ENCODE results near the gene PLG.
"Not testable (repeated sequence)": the region's sequence is repeated elsewhere in the genome, so short reads cannot be mapped to it uniquely, and the experiment has no call there.

The PLG gene

GRCh38 chr6:160690458-160690857 lies 11.6 kb upstream of the PLG start:
- H3K4me3 ChIP-seq (ENCODE audit: control insufficient read depth, low read depth, low read length), result no peak overlapping the region
- DNase-seq (ENCODE audit: low read depth), result no peak
- TF ChIP-seq, protein P1, sequence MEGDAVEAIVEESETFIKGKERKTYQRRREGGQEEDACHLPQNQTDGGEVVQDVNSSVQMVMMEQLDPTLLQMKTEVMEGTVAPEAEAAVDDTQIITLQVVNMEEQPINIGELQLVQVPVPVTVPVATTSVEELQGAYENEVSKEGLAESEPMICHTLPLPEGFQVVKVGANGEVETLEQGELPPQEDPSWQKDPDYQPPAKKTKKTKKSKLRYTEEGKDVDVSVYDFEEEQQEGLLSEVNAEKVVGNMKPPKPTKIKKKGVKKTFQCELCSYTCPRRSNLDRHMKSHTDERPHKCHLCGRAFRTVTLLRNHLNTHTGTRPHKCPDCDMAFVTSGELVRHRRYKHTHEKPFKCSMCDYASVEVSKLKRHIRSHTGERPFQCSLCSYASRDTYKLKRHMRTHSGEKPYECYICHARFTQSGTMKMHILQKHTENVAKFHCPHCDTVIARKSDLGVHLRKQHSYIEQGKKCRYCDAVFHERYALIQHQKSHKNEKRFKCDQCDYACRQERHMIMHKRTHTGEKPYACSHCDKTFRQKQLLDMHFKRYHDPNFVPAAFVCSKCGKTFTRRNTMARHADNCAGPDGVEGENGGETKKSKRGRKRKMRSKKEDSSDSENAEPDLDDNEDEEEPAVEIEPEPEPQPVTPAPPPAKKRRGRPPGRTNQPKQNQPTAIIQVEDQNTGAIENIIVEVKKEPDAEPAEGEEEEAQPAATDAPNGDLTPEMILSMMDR (conservative IDR thresholded peaks at IDR 0.05; ENCODE audit: control insufficient read depth, insufficient read depth, low read depth, low read length), result no peak

DNA sequence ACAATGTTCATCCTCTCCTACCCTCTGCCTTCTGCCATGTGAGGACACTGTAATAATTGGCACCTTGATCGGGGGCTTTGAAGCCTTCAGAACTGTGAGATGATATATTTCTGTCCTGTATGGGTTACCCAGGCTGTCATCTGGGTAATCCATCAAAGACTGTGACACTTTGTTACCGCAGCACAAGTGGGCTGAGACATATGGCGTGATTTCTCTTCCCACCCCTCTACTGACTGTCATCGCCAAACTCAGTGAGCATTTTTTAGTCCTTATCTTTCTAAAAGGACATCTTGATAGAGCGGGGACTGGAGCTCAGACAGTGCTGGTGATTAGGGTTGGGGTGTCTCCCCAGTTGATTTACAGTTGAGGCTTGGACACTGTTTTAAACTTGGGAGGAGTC lies 10.4 kb upstream of the PLG start:
- TF ChIP-seq, protein P1 (conservative IDR thresholded peaks at IDR 0.05; ENCODE audit: control insufficient read depth, insufficient read depth, low read depth, low read length), result no peak
- DNase-seq (ENCODE audit: low read depth), result no peak
- no peak overlapping the region for H3K4me3 ChIP-seq (ENCODE audit: control insufficient read depth, low read depth, low read length)

DNA sequence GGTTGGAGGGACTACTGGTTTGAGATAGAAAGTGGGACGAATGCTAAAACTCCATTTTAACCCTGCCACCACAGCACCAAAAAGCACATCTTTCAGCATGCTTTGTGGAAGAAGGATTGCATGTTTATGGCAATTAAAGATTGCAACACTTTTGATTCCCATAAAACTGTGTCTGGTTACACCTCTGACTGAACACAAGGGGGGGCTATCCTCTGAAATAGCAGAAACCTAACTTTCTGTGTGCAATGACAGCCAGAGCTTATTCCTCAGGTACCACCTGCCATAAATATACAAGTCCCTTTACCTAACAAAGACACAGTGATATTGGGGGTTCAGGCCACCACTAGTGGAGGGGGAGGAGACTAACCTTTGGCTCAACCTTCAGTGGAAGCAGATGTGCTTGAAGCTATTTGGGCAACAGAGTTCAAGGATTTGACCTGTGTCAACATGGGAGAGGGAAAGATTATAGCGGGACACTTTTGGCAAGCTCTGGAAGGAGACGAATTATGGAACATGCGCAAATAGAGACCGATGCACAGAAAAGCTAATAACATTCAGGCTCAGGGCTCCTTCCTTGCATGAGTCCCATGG lies 9.6 kb upstream of the PLG start:
- no peak for DNase-seq (ENCODE audit: low read depth)
- TF ChIP-seq, protein P1 (conservative IDR thresholded peaks at IDR 0.05; ENCODE audit: control insufficient read depth, insufficient read depth, low read depth, low read length), result no peak
- no peak overlapping the region for H3K4me3 ChIP-seq (ENCODE audit: control insufficient read depth, low read depth, low read length)

DNA sequence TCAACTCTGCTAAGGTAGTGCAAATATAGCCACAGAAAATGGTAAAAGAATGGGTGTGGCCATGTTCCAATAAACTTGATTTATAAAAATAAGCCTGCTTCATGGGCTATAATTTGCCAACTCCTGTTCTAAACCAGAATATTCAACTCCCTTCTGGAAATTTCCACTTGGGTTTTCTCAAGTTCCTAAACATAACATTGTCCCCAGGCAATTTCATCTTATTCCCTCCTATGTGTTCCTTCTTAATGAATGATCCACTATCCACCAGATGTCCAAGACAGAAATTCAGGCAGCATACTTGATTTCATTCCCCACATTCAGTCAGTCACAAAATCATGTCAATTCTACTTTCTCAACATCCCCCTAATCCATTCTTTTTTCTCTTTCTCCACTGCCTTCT lies 7.0 kb upstream of the PLG start:
- not testable (repeated sequence) for H3K4me3 ChIP-seq (ENCODE audit: control insufficient read depth, low read depth, low read length)
- DNase-seq (ENCODE audit: low read depth), result peak; percentile 42

DNA sequence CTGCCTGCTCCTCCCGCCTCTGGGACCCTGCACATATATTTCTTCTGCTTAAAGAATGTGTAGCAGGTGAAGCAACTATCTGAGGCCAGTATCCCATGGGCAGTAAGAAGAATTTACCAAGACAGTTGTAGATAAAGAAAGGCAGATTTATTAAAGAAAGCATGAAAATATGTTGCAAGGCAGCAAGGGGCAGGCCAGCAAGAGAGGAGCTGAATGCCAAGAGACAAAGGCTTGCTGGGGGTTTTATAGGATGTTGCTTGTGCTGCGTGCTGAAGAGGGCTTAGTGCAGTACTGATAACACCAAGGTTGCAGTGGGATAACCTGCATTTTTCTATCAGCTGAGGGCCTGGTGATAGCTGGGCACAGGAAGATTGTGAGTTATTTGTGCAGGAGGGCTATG lies 6.4 kb upstream of the PLG start:
- not testable (repeated sequence) for DNase-seq (ENCODE audit: low read depth); H3K4me3 ChIP-seq (ENCODE audit: control insufficient read depth, low read depth, low read length)

- not testable (repeated sequence) for H3K4me3 ChIP-seq (ENCODE audit: control insufficient read depth, low read depth, low read length); DNase-seq (ENCODE audit: low read depth)
These were observed 5.2 kb upstream of the PLG start for GRCh38 chr6:160696884-160697283.

DNA sequence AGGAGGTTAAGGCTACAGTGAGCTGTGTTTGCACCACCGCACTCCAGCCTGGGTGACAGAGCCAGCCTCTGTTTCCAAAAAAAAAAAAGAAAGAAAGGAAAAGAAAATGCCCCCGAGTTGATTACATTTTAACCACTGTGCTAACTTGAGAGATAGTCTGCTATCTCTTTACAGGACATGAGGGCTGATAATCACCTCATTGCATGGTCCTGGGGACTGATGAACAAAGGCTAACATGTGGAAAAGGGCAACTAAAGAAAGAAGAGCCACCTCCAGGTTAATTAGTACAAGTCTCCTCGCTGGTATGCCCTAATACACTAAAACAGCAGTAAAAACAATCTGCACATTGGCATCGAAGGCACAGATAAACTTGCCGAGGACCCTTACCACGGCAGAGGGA lies 4.2 kb upstream of the PLG start:
- H3K4me3 ChIP-seq (ENCODE audit: control insufficient read depth, low read depth, low read length), result no peak overlapping the region
- TF ChIP-seq, protein P1 (conservative IDR thresholded peaks at IDR 0.05; ENCODE audit: control insufficient read depth, insufficient read depth, low read depth, low read length), result no peak
- DNase-seq (ENCODE audit: low read depth), result no peak

DNA sequence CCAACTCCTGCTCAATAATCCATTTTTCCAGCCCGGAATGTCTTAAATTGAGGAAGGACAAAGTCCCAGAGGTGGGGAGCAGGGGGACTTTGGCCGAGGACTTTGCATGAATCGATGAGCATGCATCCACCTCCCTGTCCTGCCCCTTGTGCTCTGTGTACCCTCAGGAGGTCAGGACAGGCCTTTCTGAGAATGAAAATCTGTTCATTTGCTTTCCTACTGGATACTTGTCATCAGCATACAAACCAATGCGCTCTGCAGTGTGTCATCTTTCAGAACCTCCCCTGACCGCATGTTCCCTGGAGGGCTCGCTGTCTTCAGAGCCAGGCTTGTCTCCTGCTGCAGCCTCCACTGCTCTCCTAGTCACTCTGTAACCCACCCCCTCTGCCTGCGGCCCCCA lies 2.6 kb downstream of the PLG start:
- DNase-seq (ENCODE audit: low read depth); H3K4me3 ChIP-seq (ENCODE audit: control insufficient read depth, low read depth, low read length): not testable (repeated sequence)

- not testable (repeated sequence) for H3K4me3 ChIP-seq (ENCODE audit: control insufficient read depth, low read depth, low read length)
These were observed 6.9 kb downstream of the PLG start for GRCh38 chr6:160708993-160709392.

More at GRCh38 chr6:160708993-160709392, 6.9 kb downstream of the PLG start:
- not testable (repeated sequence) for DNase-seq (ENCODE audit: low read depth)
